SK-N-MC (cell line): Measurements from ENCODE around the gene MMP14.

Source experiments
- DNase-seq: peaks from one replicate; pipeline ENCODE4 v3.0.0-alpha.2; 2011; ENCODE audit warnings: low read depth, low spot score
- H3K27ac ChIP-seq: fragments of 200-600 bp; sonication (generic); 2 replicates; pipeline ENCODE4 v1.5.1; 2016; ENCODE audit warnings: mixed run types
- H3K36me3 ChIP-seq: fragments of 200-600 bp; sonication (generic); 2 replicates; pipeline ENCODE4 v1.6.1; 2017; ENCODE audit warnings: antibody characterized with exemption, low read length, mixed read lengths; ENCODE audit not compliant: insufficient read depth
- H3K4me3 ChIP-seq: fragments of 200-600 bp; sonication (generic); 2 replicates; pipeline ENCODE4 v1.5.1; 2016
- H3K9ac ChIP-seq: fragments of 200-600 bp; sonication (generic); 2 replicates; pipeline ENCODE4 v1.8.0; 2017; ENCODE audit warnings: mixed run types, mixed read lengths; ENCODE audit not compliant: insufficient read length
- H3K9me3 ChIP-seq: fragments of 200-600 bp; sonication (generic); 2 replicates; pipeline ENCODE4 v1.6.1; 2017; ENCODE audit warnings: low read depth, mild to moderate bottlenecking, antibody characterized with exemption, low read length, moderate library complexity, mixed read lengths
- EZH2 ChIP-seq: fragments of 200-600 bp; sonication (generic); IDR thresholded peaks from one replicate; pipeline ENCODE4 v1.6.1; 2017; ENCODE audit warnings: antibody characterized with exemption
- FOXP2 ChIP-seq: optimal IDR thresholded peaks from 2 replicates; pipeline ENCODE3; 2011; ENCODE audit warnings: mild to moderate bottlenecking, moderate library complexity; ENCODE audit not compliant: insufficient read depth; ENCODE audit errors: extremely low read length, control extremely low read depth
- POLR2AphosphoS5 ChIP-seq: IDR thresholded peaks from 2 replicates; pipeline ENCODE4 v1.6.1; 2012; ENCODE audit warnings: mild to moderate bottlenecking, low read depth, low read length, borderline replicate concordance

Gene MMP14

GRCh38 chr14:22861651-22862050 lies 25.3 kb downstream of the MMP14 start:
- H3K36me3 ChIP-seq = no peaks in the 10 kb centered on the region

GRCh38 chr14:22864979-22865378 lies 28.6 kb downstream of the MMP14 start:
- TF ChIP-seq EZH2 = no peak
- TF ChIP-seq FOXP2 = no peak
- no peak for TF ChIP-seq POLR2AphosphoS5
- DNase-seq = no peak
- no peaks in the 10 kb centered on the region for H3K9me3 ChIP-seq
- no peak overlapping the region for H3K4me3 ChIP-seq
- H3K27ac ChIP-seq = no peak overlapping the region
- H3K36me3 ChIP-seq = no peaks in the 10 kb centered on the region
- H3K9ac ChIP-seq = no peak overlapping the region

More at GRCh38 chr14:22861651-22862050, 25.3 kb downstream of the MMP14 start:
- DNase-seq = no peak
- no peak for TF ChIP-seq POLR2AphosphoS5
- no peak overlapping the region for H3K4me3 ChIP-seq
- no peak overlapping the region for H3K27ac ChIP-seq
- no peak overlapping the region for H3K9ac ChIP-seq
- no peaks in the 10 kb centered on the region for H3K9me3 ChIP-seq

GRCh38 chr14:22865424-22866405 lies 29.3 kb downstream of the MMP14 start:
- H3K9me3 ChIP-seq = no peaks in the 10 kb centered on the region
- no peak for TF ChIP-seq FOXP2
- no peak for TF ChIP-seq POLR2AphosphoS5
- no peak for TF ChIP-seq EZH2
- no peak for DNase-seq

GRCh38 chr14:22866874-22867273 lies 30.5 kb downstream of the MMP14 start:
- no peak for TF ChIP-seq EZH2
- no peaks in the 10 kb centered on the region for H3K9me3 ChIP-seq

More at GRCh38 chr14:22865424-22866405, 29.3 kb downstream of the MMP14 start:
- no peak overlapping the region; the same call in 1 of the 2 replicates for H3K27ac ChIP-seq
- no peaks in the 10 kb centered on the region for H3K36me3 ChIP-seq
- no peak overlapping the region for H3K4me3 ChIP-seq
- H3K9ac ChIP-seq = no peak overlapping the region

GRCh38 chr14:22870811-22871223 lies 34.4 kb downstream of the MMP14 start:
- Histone ChIP-seq H3K4me3 (peak overlapping the region; percentile 88), H3K36me3 (no peaks in the 10 kb centered on the region), H3K27ac (peak overlapping the region; percentile 88), H3K9ac (peak overlapping the region; percentile 57), H3K9me3 (no peaks in the 10 kb centered on the region)
- no peak for DNase-seq
- TF ChIP-seq FOXP2 = no peak
- no peak for TF ChIP-seq POLR2AphosphoS5
- no peak for TF ChIP-seq EZH2

More at GRCh38 chr14:22866874-22867273, 30.5 kb downstream of the MMP14 start:
- H3K27ac ChIP-seq = no peak overlapping the region
- no peaks in the 10 kb centered on the region for H3K36me3 ChIP-seq
- no peak overlapping the region for H3K9ac ChIP-seq
- H3K4me3 ChIP-seq = no peak overlapping the region
- DNase-seq = no peak

- TF ChIP-seq EZH2 (no peak), FOXP2 (peak; percentile 62)
- no peak for DNase-seq
- no peaks in the 10 kb centered on the region for H3K9me3 ChIP-seq
- H3K27ac ChIP-seq = peak within 1 kb of the TSS; percentile 88
- H3K4me3 ChIP-seq = peak within 1 kb of the TSS; percentile 88
- H3K36me3 ChIP-seq = no peaks in the 10 kb centered on the region
- H3K9ac ChIP-seq = peak within 1 kb of the TSS; percentile 57
Measured at GRCh38 chr14:22871224-22872032, 35.0 kb downstream of the MMP14 start, which contains the start of gene LRP10. Gene LRP10, plus strand, starts transcription at chr14:22871740. Its CDS starts 564 bp downstream, at chr14:22872304.

DNA sequence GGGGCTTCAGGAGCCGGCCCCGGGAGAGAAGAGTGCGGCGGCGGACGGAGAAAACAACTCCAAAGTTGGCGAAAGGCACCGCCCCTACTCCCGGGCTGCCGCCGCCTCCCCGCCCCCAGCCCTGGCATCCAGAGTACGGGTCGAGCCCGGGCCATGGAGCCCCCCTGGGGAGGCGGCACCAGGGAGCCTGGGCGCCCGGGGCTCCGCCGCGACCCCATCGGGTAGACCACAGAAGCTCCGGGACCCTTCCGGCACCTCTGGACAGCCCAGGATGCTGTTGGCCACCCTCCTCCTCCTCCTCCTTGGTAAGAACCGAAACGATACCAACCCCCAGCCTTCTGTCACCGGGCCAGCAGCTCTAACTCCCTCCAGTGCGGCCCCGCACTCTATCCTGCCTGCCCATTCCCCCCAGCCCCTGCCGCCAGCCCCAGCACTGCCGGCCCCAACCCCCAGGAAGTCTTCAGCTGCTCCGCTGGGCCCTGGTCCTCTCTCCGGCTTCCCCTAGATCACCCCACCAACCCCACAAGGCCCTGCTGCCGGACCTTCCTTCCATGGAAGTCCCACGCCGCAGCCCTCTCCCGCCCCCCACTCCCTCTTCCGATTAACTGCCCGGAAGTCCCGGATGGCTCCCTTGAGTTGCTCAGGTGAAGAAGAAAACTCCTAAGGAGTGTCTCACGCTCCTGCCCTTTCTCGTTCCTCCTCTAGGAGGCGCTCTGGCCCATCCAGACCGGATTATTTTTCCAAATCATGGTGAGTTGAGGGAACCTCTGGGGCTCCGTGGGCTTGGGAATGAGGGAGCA lies 35.8 kb downstream of the MMP14 start:
- peak overlapping the region; percentile 88 for H3K4me3 ChIP-seq
- TF ChIP-seq POLR2AphosphoS5 = no peak
- TF ChIP-seq EZH2 = no peak
- TF ChIP-seq FOXP2 = no peak
- no peaks in the 10 kb centered on the region for H3K9me3 ChIP-seq
- peak; percentile 35 for DNase-seq
- H3K36me3 ChIP-seq = no peaks in the 10 kb centered on the region
- peak overlapping the region; percentile 57 for H3K9ac ChIP-seq
- H3K27ac ChIP-seq = no peak overlapping the region
